Breast epithelium (tissue), 4 donors: ENCODE results near the gene DCST1. TPM values are rescaled to one million over a fixed set of nuclear protein-coding genes. Genes with fewer than 3 reads are reported as not detected.

ENCODE experiments used
- DNase-seq, 2 donors: peaks; one replicate each; pipeline ENCODE4 v3.0.0-alpha.2; 2019; ENCODE audit warnings: low spot score in 2 of 2
- H3K27ac ChIP-seq, 2 donors: fragments of 200-600 bp; sonication (generic) in 1 of 2; one replicate each; pipeline ENCODE4 v1.5.1; 2016 to 2019; ENCODE audit warnings: mild to moderate bottlenecking in 1 of 2
- H3K27me3 ChIP-seq, 2 donors: fragments of 200-600 bp; sonication (generic) in 1 of 2; one replicate each; pipeline versions ENCODE4 v1.5.1 to v1.6.0; 2017 to 2019; ENCODE audit warnings: control low read depth in 1 of 2, mild to moderate bottlenecking in 1 of 2
- H3K36me3 ChIP-seq: fragments of 200-600 bp; one replicate; pipeline ENCODE4 v1.5.1; 2019
- H3K4me1 ChIP-seq, 2 donors: fragments of 200-600 bp; sonication (generic); one replicate each; pipeline ENCODE4 v1.5.1; 2016 to 2019; ENCODE audit warnings: control low read depth in 1 of 2
- H3K4me3 ChIP-seq, 3 donors: fragments of 200-600 bp; sonication (generic); 1 replicate in 2 of 3; 2 replicates in 1 of 3; pipeline ENCODE4 v1.5.1; 2016 to 2019; ENCODE audit warnings: mild to moderate bottlenecking in 3 of 3, moderate library complexity in 2 of 3
- H3K9me3 ChIP-seq, 2 donors: fragments of 200-600 bp; sonication (generic) in 1 of 2; one replicate each; pipeline ENCODE4 v1.5.1; 2016 to 2019; ENCODE audit warnings: control low read depth in 1 of 2
- POLR2A ChIP-seq: fragments of 450-650 bp; IDR thresholded peaks from one replicate; pipeline ENCODE4 v1.6.1; 2016; ENCODE audit warnings: antibody characterized with exemption, mild to moderate bottlenecking, moderate library complexity
- POLR2AphosphoS5 ChIP-seq, 3 donors: sonication (generic); formaldehyde crosslinking; IDR thresholded peaks; one replicate each; pipeline ENCODE4 v1.6.1; 2017; ENCODE audit warnings: antibody characterized with exemption in 3 of 3
- intact Hi-C: fragments of 100-400 bp; cut with DNase I; formaldehyde crosslinking; loops from one replicate; pipeline ENCODE4 v1.15.1; 2023; ENCODE audit warnings: low total_unique reads
- total RNA-seq, 3 donors: library from RNA; depleted of rRNA; stranded (reverse); fragments of >200 nt; gene quantifications; one replicate each; pipeline ENCODE4 v1.1.0, GENCODE V29; 2016
- TF ChIP-seq, protein P1 (sequence below), 3 donors: fragments of 450-650 bp; IDR thresholded peaks; one replicate each; pipeline ENCODE4 v1.5.1; 2016 to 2017; ENCODE audit warnings: antibody characterized with exemption in 3 of 3, mild to moderate bottlenecking in 3 of 3, moderate library complexity in 3 of 3

The DCST1 gene
- total RNA-seq, 3 donors from 2014 or later = 0.16 to 0.66 (median 0.44) TPM

DNA sequence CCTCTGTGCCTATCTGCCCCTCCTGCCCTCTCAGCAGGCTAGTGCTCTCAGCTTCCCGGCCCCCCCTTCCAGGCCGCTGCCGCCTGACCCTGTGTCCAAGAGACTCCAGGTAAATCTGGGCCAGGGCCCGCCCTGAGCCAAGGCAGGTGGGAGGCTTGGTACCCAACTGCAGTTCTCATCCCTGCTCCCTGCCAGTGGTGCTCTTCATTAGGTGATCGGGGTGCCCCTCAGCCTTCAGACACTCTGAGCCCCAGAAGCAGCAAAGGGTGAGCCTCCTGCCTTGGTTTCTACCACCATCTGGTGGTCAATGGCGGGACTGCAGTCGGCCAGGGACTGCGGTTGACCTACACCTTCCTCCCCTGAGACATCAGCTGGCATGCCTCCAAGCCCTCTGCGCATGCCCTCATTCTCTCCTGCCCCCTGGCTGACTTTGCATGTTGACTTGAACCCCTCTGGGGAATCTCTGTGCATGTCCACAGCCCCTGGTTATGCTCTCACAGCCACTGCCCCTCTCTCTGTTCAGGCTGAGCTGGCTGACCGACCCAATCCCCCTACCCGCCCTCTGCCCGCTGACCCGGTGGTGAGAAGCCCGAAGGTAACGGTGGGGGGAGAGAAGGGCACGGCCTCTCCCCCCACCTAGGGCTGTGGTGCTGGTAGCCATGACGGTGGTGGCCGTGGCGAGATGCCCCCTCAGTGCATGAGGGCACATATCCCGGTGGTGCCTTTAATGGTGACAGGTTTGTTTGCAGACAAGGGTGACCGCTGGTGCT lies 27.9 kb downstream of the DCST1 start:
- TF ChIP-seq POLR2A = no peak
- TF ChIP-seq, protein P1, sequence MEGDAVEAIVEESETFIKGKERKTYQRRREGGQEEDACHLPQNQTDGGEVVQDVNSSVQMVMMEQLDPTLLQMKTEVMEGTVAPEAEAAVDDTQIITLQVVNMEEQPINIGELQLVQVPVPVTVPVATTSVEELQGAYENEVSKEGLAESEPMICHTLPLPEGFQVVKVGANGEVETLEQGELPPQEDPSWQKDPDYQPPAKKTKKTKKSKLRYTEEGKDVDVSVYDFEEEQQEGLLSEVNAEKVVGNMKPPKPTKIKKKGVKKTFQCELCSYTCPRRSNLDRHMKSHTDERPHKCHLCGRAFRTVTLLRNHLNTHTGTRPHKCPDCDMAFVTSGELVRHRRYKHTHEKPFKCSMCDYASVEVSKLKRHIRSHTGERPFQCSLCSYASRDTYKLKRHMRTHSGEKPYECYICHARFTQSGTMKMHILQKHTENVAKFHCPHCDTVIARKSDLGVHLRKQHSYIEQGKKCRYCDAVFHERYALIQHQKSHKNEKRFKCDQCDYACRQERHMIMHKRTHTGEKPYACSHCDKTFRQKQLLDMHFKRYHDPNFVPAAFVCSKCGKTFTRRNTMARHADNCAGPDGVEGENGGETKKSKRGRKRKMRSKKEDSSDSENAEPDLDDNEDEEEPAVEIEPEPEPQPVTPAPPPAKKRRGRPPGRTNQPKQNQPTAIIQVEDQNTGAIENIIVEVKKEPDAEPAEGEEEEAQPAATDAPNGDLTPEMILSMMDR (IDR thresholded peaks at IDR 0.05) = peak; percentile 92 to 99 (median 98)
- peak; percentile 18 to 36 (median 30) for TF ChIP-seq POLR2AphosphoS5 (IDR thresholded peaks at IDR 0.05)
- no peak overlapping the region for H3K27ac ChIP-seq
- DNase-seq = peak; percentile 81 to 89
- intact Hi-C loops = loop anchor here (10.0 kb wide), 1 partner anchor 107 kb away; the partner anchor contains the start of gene PBXIP1
- no peaks in the 10 kb centered on the region for H3K36me3 ChIP-seq
- peaks cover 14 to 15% of the 10 kb centered on the region in 2 donors for H3K4me1 ChIP-seq
- H3K4me3 ChIP-seq = no peak overlapping the region
- H3K9me3 ChIP-seq = no peaks in the 10 kb centered on the region
- no peaks in the 10 kb centered on the region for H3K27me3 ChIP-seq

DNA sequence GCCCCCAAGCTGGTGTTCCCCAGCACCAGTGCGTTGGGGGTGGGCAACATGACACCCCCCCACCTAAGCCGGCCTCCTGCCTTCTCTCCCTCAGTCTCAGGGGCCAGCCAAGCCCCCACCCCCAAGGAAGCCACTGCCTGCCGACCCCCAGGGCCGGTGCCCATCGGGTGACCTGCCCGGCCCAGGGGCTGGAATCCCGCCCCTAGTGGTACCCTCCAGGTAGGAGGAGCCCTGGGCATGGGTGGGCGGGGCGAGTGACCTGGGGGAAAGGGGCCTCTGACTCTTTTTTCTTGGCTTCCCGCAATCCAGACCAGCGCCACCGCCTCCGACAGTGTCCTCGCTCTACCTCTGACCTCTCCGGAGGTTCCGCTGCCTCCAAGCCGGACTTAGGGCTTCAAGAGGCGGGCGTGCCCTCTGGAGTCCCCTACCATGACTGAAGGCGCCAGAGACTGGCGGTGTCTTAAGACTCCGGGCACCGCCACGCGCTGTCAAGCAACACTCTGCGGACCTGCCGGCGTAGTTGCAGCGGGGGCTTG lies 28.6 kb downstream of the DCST1 start:
- peaks cover 14 to 15% of the 10 kb centered on the region in 2 donors for H3K4me1 ChIP-seq
- no peaks in the 10 kb centered on the region for H3K9me3 ChIP-seq
- intact Hi-C loops = loop anchor here (10.0 kb wide), 1 partner anchor 107 kb away; the partner anchor contains the start of gene PBXIP1
- TF ChIP-seq POLR2A = no peak
- H3K27ac ChIP-seq = peak overlapping the region; percentile 29 to 92
- H3K27me3 ChIP-seq = no peaks in the 10 kb centered on the region
- peak overlapping the region in 2 of 3 donors; percentile 81 to 90 for H3K4me3 ChIP-seq
- no peaks in the 10 kb centered on the region for H3K36me3 ChIP-seq
- no peak for DNase-seq

DNA sequence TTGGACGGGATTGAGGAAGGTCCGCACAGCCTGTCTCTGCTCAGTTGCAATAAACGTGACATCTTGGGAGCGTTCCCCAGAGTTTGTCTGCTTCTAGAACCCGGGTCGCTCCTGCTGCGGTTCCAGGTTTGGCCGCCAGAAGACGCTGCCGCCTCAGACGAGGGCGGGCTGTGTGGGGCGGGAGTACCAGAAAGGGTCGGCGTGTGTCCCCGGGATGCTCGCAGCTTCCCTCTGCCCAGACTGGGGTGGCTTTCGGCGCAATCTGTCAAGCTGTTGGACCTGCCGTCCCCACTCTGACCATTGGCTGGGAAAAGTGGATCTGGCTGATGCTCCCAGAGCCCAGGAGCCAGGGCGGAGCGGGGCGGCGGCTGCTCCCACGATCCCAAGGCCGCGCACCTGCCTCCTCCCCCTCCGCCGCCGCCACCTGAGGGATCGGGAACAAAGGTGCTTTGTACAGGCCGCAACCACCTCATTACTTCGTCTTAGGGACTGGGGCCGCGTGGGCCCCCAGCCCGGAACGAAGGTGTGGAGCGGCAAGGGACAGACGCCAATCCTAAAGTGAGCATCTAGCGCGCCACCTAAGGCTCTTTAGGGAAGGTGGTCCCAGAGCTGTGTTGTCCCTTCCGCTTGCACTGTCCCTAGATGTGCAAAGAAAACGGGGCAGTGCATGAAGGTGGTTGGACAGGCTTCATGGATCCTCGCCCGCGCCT lies 29.2 kb downstream of the DCST1 start:
- intact Hi-C loops = loop anchor here (10.0 kb wide), 1 partner anchor 108 kb away; the partner anchor contains the start of gene PBXIP1
- Histone ChIP-seq H3K27me3 (no peaks in the 10 kb centered on the region), H3K9me3 (no peaks in the 10 kb centered on the region), H3K4me1 (peaks cover 14 to 15% of the 10 kb centered on the region in 2 donors), H3K27ac (peak overlapping the region; percentile 85 to 92), H3K36me3 (no peaks in the 10 kb centered on the region), H3K4me3 (peak overlapping the region; percentile 68 to 90 (median 81))
- TF ChIP-seq, protein P1 (IDR thresholded peaks at IDR 0.05) = peak; percentile 64 to 93 (median 66)
- TF ChIP-seq POLR2AphosphoS5 (IDR thresholded peaks at IDR 0.05) (peak in 1 of 3 donors; percentile 27), POLR2A (no peak)
- DNase-seq = peak in 1 of 2 donors; percentile 69

DNA sequence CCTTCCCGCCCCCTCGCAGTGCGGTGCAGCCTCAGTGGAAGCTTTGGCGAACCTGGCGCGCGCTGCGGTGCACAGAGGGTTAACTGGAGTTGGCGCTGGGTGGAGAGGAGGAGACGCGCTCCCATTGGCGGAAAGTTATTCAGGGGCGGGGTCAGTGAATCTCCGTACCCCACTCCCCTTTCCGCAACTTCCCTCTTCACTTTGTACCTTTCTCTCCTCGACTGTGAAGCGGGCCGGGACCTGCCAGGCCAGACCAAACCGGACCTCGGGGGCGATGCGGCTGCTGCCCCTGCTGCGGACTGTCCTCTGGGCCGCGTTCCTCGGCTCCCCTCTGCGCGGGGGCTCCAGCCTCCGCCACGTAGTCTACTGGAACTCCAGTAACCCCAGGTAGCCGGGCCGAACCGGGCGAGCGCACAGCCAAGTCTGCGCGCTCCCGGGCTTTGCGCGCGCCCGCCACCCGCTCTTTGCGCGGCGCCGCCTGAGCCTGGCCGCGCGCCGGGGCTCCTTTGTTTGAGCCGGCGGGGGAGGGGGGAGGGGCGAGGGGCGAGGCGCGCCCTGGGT lies 30.0 kb downstream of the DCST1 start, which contains the start of gene EFNA4:
EFNA4 (plus strand) TSS at position 191 of the 561 bp plus-strand sequence; CDS start at position 275, 84 bp downstream.
- H3K36me3 ChIP-seq = no peaks in the 10 kb centered on the region
- TF ChIP-seq POLR2AphosphoS5 (IDR thresholded peaks at IDR 0.05) = peak in 2 of 3 donors; percentile 13 to 47
- TF ChIP-seq, protein P1 (IDR thresholded peaks at IDR 0.05) = no peak
- peak; percentile 82 to 89 for DNase-seq
- H3K4me3 ChIP-seq = peak within 1 kb of the TSS; percentile 68 to 90 (median 81)
- no peaks in the 10 kb centered on the region for H3K9me3 ChIP-seq
- no peaks in the 10 kb centered on the region for H3K27me3 ChIP-seq
- H3K4me1 ChIP-seq = peaks cover 14 to 15% of the 10 kb centered on the region in 2 donors
- H3K27ac ChIP-seq = peak within 1 kb of the TSS; percentile 85 to 92
- intact Hi-C loops = loop anchor here (10.0 kb wide), 1 partner anchor 109 kb away; the partner anchor contains the start of gene PBXIP1
